Measurements from ENCODE around the gene SPRY4.

Gene SPRY4

GRCh38 chr5:142290577-142291299, 34.1 kb downstream of the SPRY4 start:
- Histone ChIP-seq H3K27me3 (peaks cover 40% of the 10 kb centered on the region), H3K4me1 (ENCODE audit: control insufficient read depth in 1 of 2, insufficient read depth in 1 of 2, low read depth in 1 of 2, low read length in 1 of 2) (no peaks in the 10 kb centered on the region), H3K36me3 (no peaks in the 10 kb centered on the region), H3K27ac (no peak overlapping the region), H3K4me3 (ENCODE audit: low read depth in 1 of 2, low read length in 1 of 2) (no peak overlapping the region), H3K9me3 (no peaks in the 10 kb centered on the region)
- TF ChIP-seq CTCF (IDR thresholded peaks at IDR 0.05), result no peak

GRCh38 chr5:142289708-142290576, 34.9 kb downstream of the SPRY4 start:
- Histone ChIP-seq H3K4me1 (ENCODE audit: control insufficient read depth in 1 of 2, insufficient read depth in 1 of 2, low read depth in 1 of 2, low read length in 1 of 2) (no peaks in the 10 kb centered on the region), H3K27me3 (peaks cover 33% of the 10 kb centered on the region), H3K27ac (no peak overlapping the region), H3K9me3 (no peaks in the 10 kb centered on the region), H3K36me3 (no peaks in the 10 kb centered on the region), H3K4me3 (ENCODE audit: low read depth in 1 of 2, low read length in 1 of 2) (no peak overlapping the region)
- TF ChIP-seq CTCF (IDR thresholded peaks at IDR 0.05), result no peak

- TF ChIP-seq CTCF (IDR thresholded peaks at IDR 0.05), result no peak
- Histone ChIP-seq H3K27ac (no peak overlapping the region), H3K4me3 (ENCODE audit: low read depth in 1 of 2, low read length in 1 of 2) (no peak overlapping the region), H3K27me3 (peaks cover 32% of the 10 kb centered on the region), H3K4me1 (ENCODE audit: control insufficient read depth in 1 of 2, insufficient read depth in 1 of 2, low read depth in 1 of 2, low read length in 1 of 2) (no peaks in the 10 kb centered on the region), H3K9me3 (no peaks in the 10 kb centered on the region), H3K36me3 (no peaks in the 10 kb centered on the region)
Observed at GRCh38 chr5:142287973-142288313, 36.9 kb downstream of the SPRY4 start.

GRCh38 chr5:142287096-142287972, 37.5 kb downstream of the SPRY4 start:
- H3K9me3 ChIP-seq, result no peaks in the 10 kb centered on the region
- peaks cover 32% of the 10 kb centered on the region for H3K27me3 ChIP-seq
- no peak overlapping the region for H3K4me3 ChIP-seq (ENCODE audit: low read depth in 1 of 2, low read length in 1 of 2)
- no peaks in the 10 kb centered on the region for H3K36me3 ChIP-seq
- H3K27ac ChIP-seq, result no peak overlapping the region
- no peak for TF ChIP-seq CTCF (IDR thresholded peaks at IDR 0.05)
- no peaks in the 10 kb centered on the region for H3K4me1 ChIP-seq (ENCODE audit: control insufficient read depth in 1 of 2, insufficient read depth in 1 of 2, low read depth in 1 of 2, low read length in 1 of 2)

GRCh38 chr5:142286111-142286510, 38.7 kb downstream of the SPRY4 start:
- no peak for TF ChIP-seq CTCF (IDR thresholded peaks at IDR 0.05)
- Histone ChIP-seq H3K4me1 (ENCODE audit: control insufficient read depth in 1 of 2, insufficient read depth in 1 of 2, low read depth in 1 of 2, low read length in 1 of 2) (no peaks in the 10 kb centered on the region), H3K27ac (no peak overlapping the region), H3K4me3 (ENCODE audit: low read depth in 1 of 2, low read length in 1 of 2) (no peak overlapping the region), H3K27me3 (peaks cover 25% of the 10 kb centered on the region), H3K9me3 (no peaks in the 10 kb centered on the region), H3K36me3 (no peaks in the 10 kb centered on the region)
